22Rv1 (cell line): ENCODE measurements around the gene GPC5.

Experiments used
- H3K27ac ChIP-seq: fragments of 450-650 bp; 2 replicates; pipeline ENCODE4 v1.5.1; 2017
- ZFX ChIP-seq: fragments of 450-650 bp; IDR thresholded peaks from 2 replicates; pipeline ENCODE4 v1.6.1; 2017; ENCODE audit warnings: antibody characterized with exemption, borderline replicate concordance
- TF ChIP-seq, protein P1 (sequence below): fragments of 450-650 bp; IDR thresholded peaks from 2 replicates; pipeline ENCODE4 v1.5.1; 2017; ENCODE audit warnings: mild to moderate bottlenecking

Gene GPC5

DNA sequence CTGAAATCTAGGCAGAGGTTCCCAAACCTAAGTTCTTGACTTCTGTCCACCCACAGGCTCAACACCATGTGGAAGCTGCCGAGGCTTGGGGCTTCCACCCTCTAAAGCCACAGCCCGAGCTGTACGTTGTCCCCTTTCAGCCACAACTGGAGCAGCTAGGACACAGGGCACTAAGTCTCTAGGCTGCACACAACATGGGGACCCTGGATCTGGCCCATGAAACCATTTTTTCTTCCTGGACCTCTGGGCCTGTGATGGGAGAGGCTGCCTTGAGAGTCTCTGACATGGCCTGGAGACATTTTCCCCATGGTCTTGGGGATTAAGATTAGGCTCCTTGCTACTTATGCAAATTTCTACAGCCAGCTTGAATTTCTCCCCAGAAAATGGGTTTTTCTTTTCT, 118.4 kb downstream of the GPC5 start:
- TF ChIP-seq, protein P1, sequence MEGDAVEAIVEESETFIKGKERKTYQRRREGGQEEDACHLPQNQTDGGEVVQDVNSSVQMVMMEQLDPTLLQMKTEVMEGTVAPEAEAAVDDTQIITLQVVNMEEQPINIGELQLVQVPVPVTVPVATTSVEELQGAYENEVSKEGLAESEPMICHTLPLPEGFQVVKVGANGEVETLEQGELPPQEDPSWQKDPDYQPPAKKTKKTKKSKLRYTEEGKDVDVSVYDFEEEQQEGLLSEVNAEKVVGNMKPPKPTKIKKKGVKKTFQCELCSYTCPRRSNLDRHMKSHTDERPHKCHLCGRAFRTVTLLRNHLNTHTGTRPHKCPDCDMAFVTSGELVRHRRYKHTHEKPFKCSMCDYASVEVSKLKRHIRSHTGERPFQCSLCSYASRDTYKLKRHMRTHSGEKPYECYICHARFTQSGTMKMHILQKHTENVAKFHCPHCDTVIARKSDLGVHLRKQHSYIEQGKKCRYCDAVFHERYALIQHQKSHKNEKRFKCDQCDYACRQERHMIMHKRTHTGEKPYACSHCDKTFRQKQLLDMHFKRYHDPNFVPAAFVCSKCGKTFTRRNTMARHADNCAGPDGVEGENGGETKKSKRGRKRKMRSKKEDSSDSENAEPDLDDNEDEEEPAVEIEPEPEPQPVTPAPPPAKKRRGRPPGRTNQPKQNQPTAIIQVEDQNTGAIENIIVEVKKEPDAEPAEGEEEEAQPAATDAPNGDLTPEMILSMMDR: no peak
- TF ChIP-seq ZFX: no peak
- no peak overlapping the region for H3K27ac ChIP-seq

- no peak overlapping the region for H3K27ac ChIP-seq
- TF ChIP-seq, protein P1: no peak
- TF ChIP-seq ZFX: no peak
Measured at GRCh38 chr13:91520952-91521351, 122.5 kb downstream of the GPC5 start.

- TF ChIP-seq ZFX: no peak
- TF ChIP-seq, protein P1: no peak
- H3K27ac ChIP-seq: no peak overlapping the region
Measured at GRCh38 chr13:91523116-91523515, 124.7 kb downstream of the GPC5 start.

DNA sequence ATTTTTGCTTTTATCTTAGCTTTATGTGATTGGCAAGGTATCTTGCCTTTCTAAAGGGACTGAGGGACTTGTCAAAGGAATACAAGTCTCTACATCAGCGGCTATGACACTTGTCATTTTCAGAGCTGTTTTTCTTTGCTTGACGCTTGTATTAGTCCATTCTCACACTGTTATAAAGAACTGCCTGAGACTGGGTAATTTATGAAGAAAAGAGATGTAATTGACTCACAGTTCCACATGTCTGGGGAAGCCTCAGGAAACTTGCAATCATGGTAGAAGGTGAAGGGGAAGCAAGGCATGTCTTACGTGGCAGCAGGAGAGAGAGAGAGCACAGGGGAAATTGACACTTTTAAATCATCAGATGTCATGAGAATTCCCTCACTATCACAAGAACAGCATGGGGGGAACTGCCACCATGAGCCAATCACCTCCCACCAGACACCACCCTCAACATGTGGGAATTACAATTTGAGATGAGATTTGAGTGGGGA, 128.2 kb downstream of the GPC5 start:
- H3K27ac ChIP-seq: no peak overlapping the region
- TF ChIP-seq, protein P1: no peak
- TF ChIP-seq ZFX: no peak

DNA sequence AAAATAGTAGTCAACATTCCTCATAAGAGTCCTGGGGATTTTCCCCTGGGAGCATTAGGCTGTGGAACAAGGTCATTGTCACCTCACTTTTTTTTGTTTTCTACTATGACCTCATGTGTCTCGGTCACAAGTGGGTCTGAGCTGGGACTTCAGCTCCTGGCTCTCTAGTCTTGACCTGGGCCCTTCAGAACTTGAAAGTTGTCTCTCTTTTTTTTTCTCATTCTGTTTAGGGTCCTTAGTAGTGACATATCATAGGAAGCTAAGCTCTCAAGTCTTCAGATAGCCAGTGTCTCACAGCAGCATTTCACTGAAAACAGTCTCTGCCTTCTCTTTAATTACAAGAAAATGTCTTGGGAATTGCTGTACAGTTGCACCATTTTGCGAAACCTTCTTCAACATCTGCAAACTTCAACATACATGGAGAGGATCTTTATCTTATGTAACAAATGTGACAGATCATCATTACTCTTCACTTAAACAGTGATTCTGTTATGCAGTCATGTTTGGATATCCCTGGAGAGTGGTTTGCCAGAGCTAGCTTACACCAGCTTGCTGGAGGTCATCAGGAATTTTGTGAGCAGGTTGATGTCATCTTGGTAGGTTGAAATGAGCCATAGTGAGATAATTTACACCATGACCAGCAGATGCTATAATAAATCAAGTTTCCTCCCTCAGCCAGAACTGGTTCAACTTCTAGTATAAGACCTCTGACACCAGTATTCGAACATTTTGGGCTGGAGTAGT, 131.5 kb downstream of the GPC5 start:
- H3K27ac ChIP-seq: no peak overlapping the region
- TF ChIP-seq, protein P1: no peak
- no peak for TF ChIP-seq ZFX

DNA sequence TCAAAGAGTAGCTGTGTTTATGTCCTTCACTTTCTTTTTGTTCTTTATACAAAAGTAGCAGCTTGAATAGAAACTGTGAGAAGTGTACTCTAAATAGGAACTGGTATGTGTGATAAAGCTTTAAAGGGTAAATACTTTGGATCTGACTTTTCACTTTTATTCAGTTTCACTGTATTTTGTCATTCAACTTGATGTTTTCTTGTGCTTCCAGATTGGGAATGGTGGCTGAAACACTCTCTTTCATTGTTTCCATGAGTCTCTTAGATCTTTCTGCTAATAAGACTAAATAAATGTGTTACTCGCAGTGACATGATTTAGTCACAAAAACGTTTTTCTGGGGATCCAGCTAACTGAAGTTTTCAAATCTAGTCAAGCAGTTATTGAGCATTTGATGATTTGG, 133.2 kb downstream of the GPC5 start:
- TF ChIP-seq ZFX: no peak
- TF ChIP-seq, protein P1: no peak
- no peak overlapping the region for H3K27ac ChIP-seq

DNA sequence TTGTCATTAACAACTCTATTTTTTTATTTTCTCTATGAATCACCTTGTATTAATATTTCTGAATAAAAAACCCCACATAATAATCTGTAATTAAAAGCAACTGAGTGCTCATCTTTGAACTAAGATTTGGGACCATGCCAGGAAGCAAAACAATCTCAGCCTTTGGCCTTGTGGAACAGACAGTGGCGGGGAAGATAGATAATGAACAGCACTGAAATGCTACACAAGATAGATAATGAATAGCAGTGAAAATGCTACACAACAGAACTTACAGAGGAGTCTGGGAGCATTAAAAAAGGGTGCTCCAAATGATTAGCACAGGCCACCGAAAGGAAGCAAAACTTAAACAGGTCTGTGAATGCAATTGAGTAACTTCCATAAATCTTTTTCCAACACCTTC, 134.9 kb downstream of the GPC5 start:
- H3K27ac ChIP-seq: no peak overlapping the region
- no peak for TF ChIP-seq ZFX
- TF ChIP-seq, protein P1: no peak
